ENCODE data around the gene ACY1.

Gene ACY1

GRCh38 chr3:51978143-51978502, 5.2 kb upstream of the ACY1 start:
- H3K27ac ChIP-seq (replicated peaks), result no peak overlapping the region
- no peak for TF ChIP-seq SPI1 (IDR thresholded peaks at IDR 0.05; ENCODE audit: borderline replicate concordance, low read depth)
- no peak for TF ChIP-seq CTCF (IDR thresholded peaks at IDR 0.05; ENCODE audit: insufficient read depth, low read length)
- no peak for TF ChIP-seq GABPA (IDR thresholded peaks at IDR 0.05; ENCODE audit: low read depth)
- no peak for TF ChIP-seq POLR2AphosphoS5 (IDR thresholded peaks at IDR 0.05; ENCODE audit: low read depth)
- TF ChIP-seq REST (IDR thresholded peaks at IDR 0.05; ENCODE audit: insufficient replicate concordance, low read depth), result no peak

GRCh38 chr3:51980253-51980652, 3.1 kb upstream of the ACY1 start:
- no peak for DNase-seq (ENCODE audit: low read depth in 1 of 2, low spot score in 1 of 2)

More at GRCh38 chr3:51978143-51978502, 5.2 kb upstream of the ACY1 start:
- Histone ChIP-seq H3K27me3 (ENCODE audit: insufficient read depth, poor library complexity, severe bottlenecking) (no peaks in the 10 kb centered on the region), H3K4me3 (replicated peaks; ENCODE audit: insufficient read depth, low read length) (no peak overlapping the region)
- DNase-seq (ENCODE audit: low read depth in 1 of 2, low spot score in 1 of 2), result no peak

GRCh38 chr3:51982352-51982837, 940 bp upstream of the ACY1 start:
- H3K4me3 ChIP-seq (replicated peaks; ENCODE audit: insufficient read depth, low read length), result peak overlapping the region; percentile 66
- TF ChIP-seq REST (IDR thresholded peaks at IDR 0.05; ENCODE audit: insufficient replicate concordance, low read depth) (no peak), CTCF (IDR thresholded peaks at IDR 0.05; ENCODE audit: insufficient read depth, low read length) (peak; percentile 58), SPI1 (IDR thresholded peaks at IDR 0.05; ENCODE audit: borderline replicate concordance, low read depth) (no peak), GABPA (IDR thresholded peaks at IDR 0.05; ENCODE audit: low read depth) (no peak), POLR2AphosphoS5 (IDR thresholded peaks at IDR 0.05; ENCODE audit: low read depth) (no peak)
- peak in 1 of 2 experiments; percentile 50 for DNase-seq (ENCODE audit: low read depth in 1 of 2, low spot score in 1 of 2)
- peak overlapping the region; percentile 78 for H3K27ac ChIP-seq (replicated peaks)
- no peaks in the 10 kb centered on the region for H3K27me3 ChIP-seq (ENCODE audit: insufficient read depth, poor library complexity, severe bottlenecking)

More at GRCh38 chr3:51980253-51980652, 3.1 kb upstream of the ACY1 start:
- no peak overlapping the region for H3K4me3 ChIP-seq (replicated peaks; ENCODE audit: insufficient read depth, low read length)
- H3K27ac ChIP-seq (replicated peaks), result no peak overlapping the region
- H3K27me3 ChIP-seq (ENCODE audit: insufficient read depth, poor library complexity, severe bottlenecking), result no peaks in the 10 kb centered on the region
- TF ChIP-seq CTCF (IDR thresholded peaks at IDR 0.05; ENCODE audit: insufficient read depth, low read length) (no peak), POLR2AphosphoS5 (IDR thresholded peaks at IDR 0.05; ENCODE audit: low read depth) (no peak)
